Endothelial cell (in vitro differentiated cells): ENCODE data around the gene AKTIP. TPM values are rescaled to one million over a fixed set of nuclear protein-coding genes. Genes with fewer than 3 reads are reported as not detected.
"Not testable (repeated sequence)": the region's sequence is repeated elsewhere in the genome, so short reads cannot be mapped to it uniquely, and the experiment has no call there.

Source experiments
- DNase-seq: peaks from one replicate; pipeline ENCODE4 v3.0.0; 2021; ENCODE audit warnings: low spot score
- H3K27ac Mint-ChIP-seq: one replicate; pipeline ENCODE4 v1.8.0; 2021; ENCODE audit warnings: mixed read lengths, inconsistent platforms; ENCODE audit not compliant: unreplicated experiment
- H3K27me3 Mint-ChIP-seq: one replicate; pipeline ENCODE4 v1.8.0; 2021; ENCODE audit warnings: mild to moderate bottlenecking, moderate library complexity, mixed read lengths, inconsistent platforms; ENCODE audit not compliant: unreplicated experiment
- H3K36me3 Mint-ChIP-seq: one replicate; pipeline ENCODE4 v1.8.0; 2021; ENCODE audit warnings: mild to moderate bottlenecking, low read depth, mixed read lengths, inconsistent platforms; ENCODE audit not compliant: unreplicated experiment
- H3K4me1 Mint-ChIP-seq: one replicate; pipeline ENCODE4 v1.8.0; 2021; ENCODE audit warnings: mild to moderate bottlenecking, mixed read lengths, inconsistent platforms; ENCODE audit not compliant: unreplicated experiment
- H3K4me3 Mint-ChIP-seq: one replicate; pipeline ENCODE4 v1.8.0; 2021; ENCODE audit warnings: mild to moderate bottlenecking, mixed read lengths, inconsistent platforms; ENCODE audit not compliant: unreplicated experiment
- H3K9me3 Mint-ChIP-seq: one replicate; pipeline ENCODE4 v1.8.0; 2021; ENCODE audit warnings: mixed read lengths, inconsistent platforms; ENCODE audit not compliant: unreplicated experiment
- CTCF ChIP-seq: fragments of 200-600 bp; sonication (generic); IDR thresholded peaks from one replicate; pipeline ENCODE4 v1.5.0; 2021; ENCODE audit warnings: antibody characterized with exemption; ENCODE audit not compliant: unreplicated experiment
- total RNA-seq: library from RNA; stranded (reverse); fragmentation: NEBNext Ultra II Directional; extraction: Animal tissue kit (Norgen Biotek cat#: 25700); gene quantifications from one replicate; pipeline ENCODE4 v1.2.1, GENCODE V29; 2021; ENCODE audit not compliant: unreplicated experiment

The AKTIP gene
- total RNA-seq, 1 donor from 2014 or later = 22.4 TPM

DNA sequence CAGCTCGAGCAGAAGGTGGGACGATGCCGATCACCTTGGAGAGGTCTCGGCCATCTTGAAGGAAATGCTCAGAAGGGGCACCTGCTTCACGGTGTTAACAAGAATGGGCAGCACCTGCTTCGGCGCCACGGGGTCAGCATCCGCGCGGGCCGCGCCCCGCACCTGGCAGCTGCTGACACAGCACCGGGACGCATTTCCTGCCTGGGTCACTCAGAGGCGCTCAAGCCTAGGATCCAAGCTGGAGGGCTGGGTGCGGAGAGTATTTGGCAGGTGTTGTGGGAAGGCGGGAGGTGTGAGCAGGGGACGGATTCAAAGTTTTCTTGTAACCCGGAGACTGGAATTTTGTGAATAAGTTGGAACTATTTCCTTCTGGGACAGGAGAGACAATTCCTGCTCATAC lies 39.3 kb upstream of the AKTIP start:
- Mint-ChIP-seq H3K4me3 (no peak overlapping the region), H3K27ac (no peak overlapping the region), H3K27me3 (peaks cover 1% of the 10 kb centered on the region), H3K9me3 (peaks cover 4% of the 10 kb centered on the region), H3K4me1 (peaks cover 7% of the 10 kb centered on the region), H3K36me3 (peaks cover 5% of the 10 kb centered on the region)
- TF ChIP-seq CTCF = no peak
- no peak for DNase-seq

DNA sequence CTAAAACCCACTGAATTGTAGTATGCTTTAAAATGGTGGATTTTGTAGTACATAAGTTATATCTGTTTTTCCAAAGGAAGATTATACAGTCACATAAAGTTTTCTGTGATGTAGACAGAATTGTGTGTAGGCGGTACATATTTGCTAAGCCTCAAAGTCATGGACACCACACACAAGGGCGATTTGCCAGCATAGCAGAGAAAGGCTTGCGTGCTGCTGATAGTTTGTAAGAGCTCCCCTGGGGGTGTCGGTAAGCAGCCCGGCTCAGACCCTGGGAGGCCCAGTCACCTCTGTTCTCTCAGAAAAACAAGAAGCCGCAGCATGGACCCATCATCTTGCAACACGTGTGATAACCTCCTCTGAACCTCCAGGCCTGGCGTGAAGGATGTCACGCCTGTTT lies 38.3 kb upstream of the AKTIP start:
- no peak for DNase-seq
- Mint-ChIP-seq H3K4me1 (peaks cover 7% of the 10 kb centered on the region), H3K27me3 (peaks cover 1% of the 10 kb centered on the region), H3K27ac (no peak overlapping the region), H3K4me3 (no peak overlapping the region), H3K36me3 (peaks cover 5% of the 10 kb centered on the region), H3K9me3 (peaks cover 4% of the 10 kb centered on the region)
- TF ChIP-seq CTCF = no peak

- not testable (repeated sequence) for H3K27me3 Mint-ChIP-seq
Measured at GRCh38 chr16:53539759-53540718, 37.0 kb upstream of the AKTIP start.

GRCh38 chr16:53539346-53539745 lies 36.3 kb upstream of the AKTIP start:
- not testable (repeated sequence) for H3K27ac Mint-ChIP-seq, H3K36me3 Mint-ChIP-seq, H3K9me3 Mint-ChIP-seq, H3K4me1 Mint-ChIP-seq, H3K27me3 Mint-ChIP-seq, DNase-seq, H3K4me3 Mint-ChIP-seq

More at GRCh38 chr16:53539759-53540718, 37.0 kb upstream of the AKTIP start:
- not testable (repeated sequence) for DNase-seq, H3K4me1 Mint-ChIP-seq, H3K36me3 Mint-ChIP-seq, H3K27ac Mint-ChIP-seq, H3K9me3 Mint-ChIP-seq
- H3K4me3 Mint-ChIP-seq = peak overlapping the region; percentile 67

GRCh38 chr16:53537626-53538025 lies 34.6 kb upstream of the AKTIP start:
- no peak for DNase-seq
- no peak for TF ChIP-seq CTCF

DNA sequence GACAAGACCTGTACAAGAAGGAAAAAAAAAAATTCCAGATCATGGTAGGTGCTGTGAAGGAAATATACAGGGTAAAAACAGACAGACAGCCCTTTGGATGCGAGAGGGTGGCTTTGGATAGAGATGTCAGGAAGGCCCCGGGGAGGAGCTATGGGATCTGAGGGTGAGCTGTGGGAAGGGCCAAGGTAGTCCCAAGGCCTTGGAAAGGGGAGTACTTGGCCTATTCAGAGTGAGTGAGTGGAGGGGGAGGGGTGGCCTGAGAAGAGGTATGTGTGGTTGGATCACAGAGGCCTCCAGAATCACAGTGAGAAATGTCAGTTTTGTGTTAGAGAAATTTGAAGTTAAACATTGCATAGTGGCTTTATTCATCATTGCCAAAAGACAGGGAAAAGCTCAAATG lies 31.2 kb upstream of the AKTIP start:
- H3K9me3 Mint-ChIP-seq = peaks cover 4% of the 10 kb centered on the region
- TF ChIP-seq CTCF = no peak
- no peaks in the 10 kb centered on the region for H3K4me1 Mint-ChIP-seq
- no peak overlapping the region for H3K27ac Mint-ChIP-seq
- H3K4me3 Mint-ChIP-seq = no peak overlapping the region
- peaks cover 8% of the 10 kb centered on the region for H3K36me3 Mint-ChIP-seq
- DNase-seq = no peak
- H3K27me3 Mint-ChIP-seq = no peaks in the 10 kb centered on the region

More at GRCh38 chr16:53537626-53538025, 34.6 kb upstream of the AKTIP start:
- Mint-ChIP-seq H3K36me3 (peaks cover 5% of the 10 kb centered on the region), H3K4me3 (no peak overlapping the region), H3K27me3 (peaks cover 1% of the 10 kb centered on the region), H3K27ac (no peak overlapping the region), H3K9me3 (peaks cover 4% of the 10 kb centered on the region), H3K4me1 (no peaks in the 10 kb centered on the region)
